Loucy (cell line): Measurements from ENCODE around the gene PSMD3.

Source experiments
- EZH2phosphoT487 ChIP-seq: fragments of 200-600 bp; IDR thresholded peaks from 2 replicates; pipeline ENCODE4 v1.6.1; 2018; ENCODE audit warnings: antibody characterized with exemption, mild to moderate bottlenecking, moderate library complexity, borderline replicate concordance
- TF ChIP-seq, protein P1 (sequence below): fragments of 200-600 bp; sonication (generic); conservative IDR thresholded peaks from 2 replicates; pipeline ENCODE4 v1.5.1; 2014; ENCODE audit warnings: mild to moderate bottlenecking, antibody characterized with exemption, low read length

DNA sequence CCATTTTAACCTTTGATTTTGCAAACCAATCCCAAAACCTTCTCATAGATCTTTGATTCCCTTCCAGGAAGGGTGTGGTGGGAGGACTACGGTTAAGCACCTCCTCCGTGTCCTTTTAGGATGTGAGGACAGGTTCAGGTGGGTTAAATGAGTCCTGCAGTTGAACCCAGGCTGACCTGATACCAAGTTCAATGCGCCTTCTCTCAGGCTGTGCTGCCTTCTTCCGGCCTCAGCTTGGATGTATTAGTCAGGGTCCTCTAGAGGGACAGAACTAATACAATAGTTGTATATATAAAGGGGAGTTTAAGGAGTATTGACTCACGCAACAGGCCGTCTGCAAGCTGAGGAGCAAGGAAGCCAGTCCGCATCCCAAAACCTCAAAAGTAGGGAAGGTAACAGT is 24.1 kb downstream of the PSMD3 start:
- TF ChIP-seq, protein P1, sequence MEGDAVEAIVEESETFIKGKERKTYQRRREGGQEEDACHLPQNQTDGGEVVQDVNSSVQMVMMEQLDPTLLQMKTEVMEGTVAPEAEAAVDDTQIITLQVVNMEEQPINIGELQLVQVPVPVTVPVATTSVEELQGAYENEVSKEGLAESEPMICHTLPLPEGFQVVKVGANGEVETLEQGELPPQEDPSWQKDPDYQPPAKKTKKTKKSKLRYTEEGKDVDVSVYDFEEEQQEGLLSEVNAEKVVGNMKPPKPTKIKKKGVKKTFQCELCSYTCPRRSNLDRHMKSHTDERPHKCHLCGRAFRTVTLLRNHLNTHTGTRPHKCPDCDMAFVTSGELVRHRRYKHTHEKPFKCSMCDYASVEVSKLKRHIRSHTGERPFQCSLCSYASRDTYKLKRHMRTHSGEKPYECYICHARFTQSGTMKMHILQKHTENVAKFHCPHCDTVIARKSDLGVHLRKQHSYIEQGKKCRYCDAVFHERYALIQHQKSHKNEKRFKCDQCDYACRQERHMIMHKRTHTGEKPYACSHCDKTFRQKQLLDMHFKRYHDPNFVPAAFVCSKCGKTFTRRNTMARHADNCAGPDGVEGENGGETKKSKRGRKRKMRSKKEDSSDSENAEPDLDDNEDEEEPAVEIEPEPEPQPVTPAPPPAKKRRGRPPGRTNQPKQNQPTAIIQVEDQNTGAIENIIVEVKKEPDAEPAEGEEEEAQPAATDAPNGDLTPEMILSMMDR = no peak
- TF ChIP-seq EZH2phosphoT487 = no peak
